ENCODE data around the gene KIAA1614. TPM values are rescaled to one million over a fixed set of nuclear protein-coding genes. Genes with fewer than 3 reads are reported as not detected.

KIAA1614 gene
- total RNA-seq, 1 experiment from 2014 or later, result 3.3 TPM

DNA sequence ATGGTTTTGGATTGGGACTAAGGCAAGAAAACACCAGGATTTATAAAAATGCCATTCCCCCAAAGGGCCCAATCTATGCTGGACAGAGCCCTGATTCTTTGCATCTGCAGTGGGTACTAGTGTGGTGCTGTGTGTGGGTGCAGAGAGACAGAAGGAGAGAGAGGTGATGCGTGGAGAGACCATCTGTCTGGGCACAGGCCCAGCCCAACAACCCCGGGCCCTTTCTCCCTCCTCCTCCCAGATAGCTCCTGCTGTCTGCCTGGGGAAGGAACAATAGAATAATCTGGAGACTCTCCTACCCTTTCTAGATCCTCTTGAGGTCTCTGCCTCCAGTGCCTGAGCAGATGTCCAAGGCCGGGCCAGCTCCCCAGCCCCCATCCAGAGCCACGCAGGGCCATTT, 15.1 kb downstream of the KIAA1614 start:
- ATAC-seq (no peak), DNase-seq (ENCODE audit: low spot score) (no peak)
- H3K27ac Mint-ChIP-seq, result no peak overlapping the region
- H3K27me3 Mint-ChIP-seq (ENCODE audit: low read depth), result no peaks in the 10 kb centered on the region
- no peak overlapping the region for H3K4me3 Mint-ChIP-seq
- no peaks in the 10 kb centered on the region for H3K36me3 Mint-ChIP-seq
- H3K4me1 Mint-ChIP-seq, result peaks cover 56% of the 10 kb centered on the region
- CTCF ChIA-PET, result interaction anchor here (2.9 to 3.0 kb wide), 2 partner anchors 10 to 46 kb away, joined by 11 to 22 read pairs; no protein-coding TSS in a partner anchor
- no peaks in the 10 kb centered on the region for H3K9me3 Mint-ChIP-seq
- POLR2A ChIA-PET, result no interaction called here
- TF ChIP-seq, protein P1, sequence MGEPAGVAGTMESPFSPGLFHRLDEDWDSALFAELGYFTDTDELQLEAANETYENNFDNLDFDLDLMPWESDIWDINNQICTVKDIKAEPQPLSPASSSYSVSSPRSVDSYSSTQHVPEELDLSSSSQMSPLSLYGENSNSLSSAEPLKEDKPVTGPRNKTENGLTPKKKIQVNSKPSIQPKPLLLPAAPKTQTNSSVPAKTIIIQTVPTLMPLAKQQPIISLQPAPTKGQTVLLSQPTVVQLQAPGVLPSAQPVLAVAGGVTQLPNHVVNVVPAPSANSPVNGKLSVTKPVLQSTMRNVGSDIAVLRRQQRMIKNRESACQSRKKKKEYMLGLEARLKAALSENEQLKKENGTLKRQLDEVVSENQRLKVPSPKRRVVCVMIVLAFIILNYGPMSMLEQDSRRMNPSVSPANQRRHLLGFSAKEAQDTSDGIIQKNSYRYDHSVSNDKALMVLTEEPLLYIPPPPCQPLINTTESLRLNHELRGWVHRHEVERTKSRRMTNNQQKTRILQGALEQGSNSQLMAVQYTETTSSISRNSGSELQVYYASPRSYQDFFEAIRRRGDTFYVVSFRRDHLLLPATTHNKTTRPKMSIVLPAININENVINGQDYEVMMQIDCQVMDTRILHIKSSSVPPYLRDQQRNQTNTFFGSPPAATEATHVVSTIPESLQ (CRISPR knock-in tag; IDR thresholded peaks at IDR 0.05), result no peak
- TF ChIP-seq, protein P2, sequence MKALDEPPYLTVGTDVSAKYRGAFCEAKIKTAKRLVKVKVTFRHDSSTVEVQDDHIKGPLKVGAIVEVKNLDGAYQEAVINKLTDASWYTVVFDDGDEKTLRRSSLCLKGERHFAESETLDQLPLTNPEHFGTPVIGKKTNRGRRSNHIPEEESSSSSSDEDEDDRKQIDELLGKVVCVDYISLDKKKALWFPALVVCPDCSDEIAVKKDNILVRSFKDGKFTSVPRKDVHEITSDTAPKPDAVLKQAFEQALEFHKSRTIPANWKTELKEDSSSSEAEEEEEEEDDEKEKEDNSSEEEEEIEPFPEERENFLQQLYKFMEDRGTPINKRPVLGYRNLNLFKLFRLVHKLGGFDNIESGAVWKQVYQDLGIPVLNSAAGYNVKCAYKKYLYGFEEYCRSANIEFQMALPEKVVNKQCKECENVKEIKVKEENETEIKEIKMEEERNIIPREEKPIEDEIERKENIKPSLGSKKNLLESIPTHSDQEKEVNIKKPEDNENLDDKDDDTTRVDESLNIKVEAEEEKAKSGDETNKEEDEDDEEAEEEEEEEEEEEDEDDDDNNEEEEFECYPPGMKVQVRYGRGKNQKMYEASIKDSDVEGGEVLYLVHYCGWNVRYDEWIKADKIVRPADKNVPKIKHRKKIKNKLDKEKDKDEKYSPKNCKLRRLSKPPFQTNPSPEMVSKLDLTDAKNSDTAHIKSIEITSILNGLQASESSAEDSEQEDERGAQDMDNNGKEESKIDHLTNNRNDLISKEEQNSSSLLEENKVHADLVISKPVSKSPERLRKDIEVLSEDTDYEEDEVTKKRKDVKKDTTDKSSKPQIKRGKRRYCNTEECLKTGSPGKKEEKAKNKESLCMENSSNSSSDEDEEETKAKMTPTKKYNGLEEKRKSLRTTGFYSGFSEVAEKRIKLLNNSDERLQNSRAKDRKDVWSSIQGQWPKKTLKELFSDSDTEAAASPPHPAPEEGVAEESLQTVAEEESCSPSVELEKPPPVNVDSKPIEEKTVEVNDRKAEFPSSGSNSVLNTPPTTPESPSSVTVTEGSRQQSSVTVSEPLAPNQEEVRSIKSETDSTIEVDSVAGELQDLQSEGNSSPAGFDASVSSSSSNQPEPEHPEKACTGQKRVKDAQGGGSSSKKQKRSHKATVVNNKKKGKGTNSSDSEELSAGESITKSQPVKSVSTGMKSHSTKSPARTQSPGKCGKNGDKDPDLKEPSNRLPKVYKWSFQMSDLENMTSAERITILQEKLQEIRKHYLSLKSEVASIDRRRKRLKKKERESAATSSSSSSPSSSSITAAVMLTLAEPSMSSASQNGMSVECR (CRISPR knock-in tag; IDR thresholded peaks at IDR 0.05; ENCODE audit: borderline replicate concordance), result no peak
- TF ChIP-seq RELA (CRISPR knock-in tag; IDR thresholded peaks at IDR 0.05; ENCODE audit: borderline replicate concordance) (no peak), RORB (CRISPR knock-in tag; IDR thresholded peaks at IDR 0.05) (no peak), ZNF317 (CRISPR knock-in tag; IDR thresholded peaks at IDR 0.05; ENCODE audit: borderline replicate concordance, low read depth) (no peak), SMAD4 (CRISPR knock-in tag; IDR thresholded peaks at IDR 0.05) (no peak), CBFB (CRISPR knock-in tag; IDR thresholded peaks at IDR 0.05; ENCODE audit: low read depth) (no peak), JAZF1 (CRISPR knock-in tag; IDR thresholded peaks at IDR 0.05) (no peak), ZNF423 (CRISPR knock-in tag; IDR thresholded peaks at IDR 0.05) (no peak), ZNF671 (CRISPR knock-in tag; IDR thresholded peaks at IDR 0.05) (no peak), EMX1 (CRISPR knock-in tag; IDR thresholded peaks at IDR 0.05) (no peak), GABPB1 (CRISPR knock-in tag; IDR thresholded peaks at IDR 0.05) (no peak)
- TF ChIP-seq, protein P3, sequence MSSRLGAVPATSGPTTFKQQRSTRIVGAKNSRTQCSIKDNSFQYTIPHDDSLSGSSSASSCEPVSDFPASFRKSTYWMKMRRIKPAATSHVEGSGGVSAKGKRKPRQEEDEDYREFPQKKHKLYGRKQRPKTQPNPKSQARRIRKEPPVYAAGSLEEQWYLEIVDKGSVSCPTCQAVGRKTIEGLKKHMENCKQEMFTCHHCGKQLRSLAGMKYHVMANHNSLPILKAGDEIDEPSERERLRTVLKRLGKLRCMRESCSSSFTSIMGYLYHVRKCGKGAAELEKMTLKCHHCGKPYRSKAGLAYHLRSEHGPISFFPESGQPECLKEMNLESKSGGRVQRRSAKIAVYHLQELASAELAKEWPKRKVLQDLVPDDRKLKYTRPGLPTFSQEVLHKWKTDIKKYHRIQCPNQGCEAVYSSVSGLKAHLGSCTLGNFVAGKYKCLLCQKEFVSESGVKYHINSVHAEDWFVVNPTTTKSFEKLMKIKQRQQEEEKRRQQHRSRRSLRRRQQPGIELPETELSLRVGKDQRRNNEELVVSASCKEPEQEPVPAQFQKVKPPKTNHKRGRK (CRISPR knock-in tag; IDR thresholded peaks at IDR 0.05; ENCODE audit: borderline replicate concordance), result no peak
- TF ChIP-seq, protein P4, sequence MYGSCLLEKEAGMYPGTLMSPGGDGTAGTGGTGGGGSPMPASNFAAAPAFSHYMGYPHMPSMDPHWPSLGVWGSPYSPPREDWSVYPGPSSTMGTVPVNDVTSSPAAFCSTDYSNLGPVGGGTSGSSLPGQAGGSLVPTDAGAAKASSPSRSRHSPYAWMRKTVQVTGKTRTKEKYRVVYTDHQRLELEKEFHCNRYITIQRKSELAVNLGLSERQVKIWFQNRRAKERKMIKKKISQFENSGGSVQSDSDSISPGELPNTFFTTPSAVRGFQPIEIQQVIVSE (CRISPR knock-in tag; IDR thresholded peaks at IDR 0.05; ENCODE audit: borderline replicate concordance), result no peak
- TF ChIP-seq, protein P5, sequence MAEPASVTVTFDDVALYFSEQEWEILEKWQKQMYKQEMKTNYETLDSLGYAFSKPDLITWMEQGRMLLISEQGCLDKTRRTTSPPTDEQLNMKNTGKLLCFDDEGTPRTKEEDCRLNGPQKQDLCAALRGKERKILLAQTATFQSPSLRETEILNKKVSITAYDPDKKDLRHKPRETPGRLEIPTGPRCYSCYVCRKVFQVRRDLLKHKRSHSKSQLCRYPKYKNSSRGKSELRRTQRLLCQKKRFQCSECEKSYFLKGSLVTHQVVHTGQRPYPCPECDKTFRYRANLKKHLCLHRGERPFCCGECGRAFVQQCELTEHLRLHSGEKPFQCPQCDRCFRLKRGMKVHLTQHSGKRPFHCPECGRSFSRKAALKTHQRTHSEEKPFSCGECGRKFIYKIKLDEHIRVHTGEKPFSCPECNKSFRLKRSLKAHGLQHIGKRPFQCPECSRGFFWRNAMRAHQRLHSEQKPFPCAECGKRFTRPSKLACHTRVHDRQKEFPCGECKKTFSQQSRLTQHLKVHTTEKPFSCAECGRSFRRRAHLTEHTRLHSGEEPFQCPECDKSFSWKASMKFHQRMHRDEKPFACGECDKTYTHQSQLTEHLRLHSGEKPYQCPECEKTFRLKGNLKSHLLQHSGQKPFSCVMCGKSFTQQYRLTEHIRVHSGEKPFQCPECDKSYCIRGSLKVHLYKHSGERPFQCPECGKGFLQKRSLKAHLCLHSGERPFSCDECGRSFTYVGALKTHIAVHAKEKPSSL (CRISPR knock-in tag; conservative IDR thresholded peaks at IDR 0.05), result no peak
- TF ChIP-seq, protein P6, sequence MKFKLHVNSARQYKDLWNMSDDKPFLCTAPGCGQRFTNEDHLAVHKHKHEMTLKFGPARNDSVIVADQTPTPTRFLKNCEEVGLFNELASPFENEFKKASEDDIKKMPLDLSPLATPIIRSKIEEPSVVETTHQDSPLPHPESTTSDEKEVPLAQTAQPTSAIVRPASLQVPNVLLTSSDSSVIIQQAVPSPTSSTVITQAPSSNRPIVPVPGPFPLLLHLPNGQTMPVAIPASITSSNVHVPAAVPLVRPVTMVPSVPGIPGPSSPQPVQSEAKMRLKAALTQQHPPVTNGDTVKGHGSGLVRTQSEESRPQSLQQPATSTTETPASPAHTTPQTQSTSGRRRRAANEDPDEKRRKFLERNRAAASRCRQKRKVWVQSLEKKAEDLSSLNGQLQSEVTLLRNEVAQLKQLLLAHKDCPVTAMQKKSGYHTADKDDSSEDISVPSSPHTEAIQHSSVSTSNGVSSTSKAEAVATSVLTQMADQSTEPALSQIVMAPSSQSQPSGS (CRISPR knock-in tag; IDR thresholded peaks at IDR 0.05; ENCODE audit: borderline replicate concordance, low read depth), result no peak
- TF ChIP-seq, protein P7, sequence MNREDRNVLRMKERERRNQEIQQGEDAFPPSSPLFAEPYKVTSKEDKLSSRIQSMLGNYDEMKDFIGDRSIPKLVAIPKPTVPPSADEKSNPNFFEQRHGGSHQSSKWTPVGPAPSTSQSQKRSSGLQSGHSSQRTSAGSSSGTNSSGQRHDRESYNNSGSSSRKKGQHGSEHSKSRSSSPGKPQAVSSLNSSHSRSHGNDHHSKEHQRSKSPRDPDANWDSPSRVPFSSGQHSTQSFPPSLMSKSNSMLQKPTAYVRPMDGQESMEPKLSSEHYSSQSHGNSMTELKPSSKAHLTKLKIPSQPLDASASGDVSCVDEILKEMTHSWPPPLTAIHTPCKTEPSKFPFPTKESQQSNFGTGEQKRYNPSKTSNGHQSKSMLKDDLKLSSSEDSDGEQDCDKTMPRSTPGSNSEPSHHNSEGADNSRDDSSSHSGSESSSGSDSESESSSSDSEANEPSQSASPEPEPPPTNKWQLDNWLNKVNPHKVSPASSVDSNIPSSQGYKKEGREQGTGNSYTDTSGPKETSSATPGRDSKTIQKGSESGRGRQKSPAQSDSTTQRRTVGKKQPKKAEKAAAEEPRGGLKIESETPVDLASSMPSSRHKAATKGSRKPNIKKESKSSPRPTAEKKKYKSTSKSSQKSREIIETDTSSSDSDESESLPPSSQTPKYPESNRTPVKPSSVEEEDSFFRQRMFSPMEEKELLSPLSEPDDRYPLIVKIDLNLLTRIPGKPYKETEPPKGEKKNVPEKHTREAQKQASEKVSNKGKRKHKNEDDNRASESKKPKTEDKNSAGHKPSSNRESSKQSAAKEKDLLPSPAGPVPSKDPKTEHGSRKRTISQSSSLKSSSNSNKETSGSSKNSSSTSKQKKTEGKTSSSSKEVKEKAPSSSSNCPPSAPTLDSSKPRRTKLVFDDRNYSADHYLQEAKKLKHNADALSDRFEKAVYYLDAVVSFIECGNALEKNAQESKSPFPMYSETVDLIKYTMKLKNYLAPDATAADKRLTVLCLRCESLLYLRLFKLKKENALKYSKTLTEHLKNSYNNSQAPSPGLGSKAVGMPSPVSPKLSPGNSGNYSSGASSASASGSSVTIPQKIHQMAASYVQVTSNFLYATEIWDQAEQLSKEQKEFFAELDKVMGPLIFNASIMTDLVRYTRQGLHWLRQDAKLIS (CRISPR knock-in tag; IDR thresholded peaks at IDR 0.05; ENCODE audit: borderline replicate concordance), result no peak
- TF ChIP-seq, protein P8, sequence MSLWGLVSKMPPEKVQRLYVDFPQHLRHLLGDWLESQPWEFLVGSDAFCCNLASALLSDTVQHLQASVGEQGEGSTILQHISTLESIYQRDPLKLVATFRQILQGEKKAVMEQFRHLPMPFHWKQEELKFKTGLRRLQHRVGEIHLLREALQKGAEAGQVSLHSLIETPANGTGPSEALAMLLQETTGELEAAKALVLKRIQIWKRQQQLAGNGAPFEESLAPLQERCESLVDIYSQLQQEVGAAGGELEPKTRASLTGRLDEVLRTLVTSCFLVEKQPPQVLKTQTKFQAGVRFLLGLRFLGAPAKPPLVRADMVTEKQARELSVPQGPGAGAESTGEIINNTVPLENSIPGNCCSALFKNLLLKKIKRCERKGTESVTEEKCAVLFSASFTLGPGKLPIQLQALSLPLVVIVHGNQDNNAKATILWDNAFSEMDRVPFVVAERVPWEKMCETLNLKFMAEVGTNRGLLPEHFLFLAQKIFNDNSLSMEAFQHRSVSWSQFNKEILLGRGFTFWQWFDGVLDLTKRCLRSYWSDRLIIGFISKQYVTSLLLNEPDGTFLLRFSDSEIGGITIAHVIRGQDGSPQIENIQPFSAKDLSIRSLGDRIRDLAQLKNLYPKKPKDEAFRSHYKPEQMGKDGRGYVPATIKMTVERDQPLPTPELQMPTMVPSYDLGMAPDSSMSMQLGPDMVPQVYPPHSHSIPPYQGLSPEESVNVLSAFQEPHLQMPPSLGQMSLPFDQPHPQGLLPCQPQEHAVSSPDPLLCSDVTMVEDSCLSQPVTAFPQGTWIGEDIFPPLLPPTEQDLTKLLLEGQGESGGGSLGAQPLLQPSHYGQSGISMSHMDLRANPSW (CRISPR knock-in tag; conservative IDR thresholded peaks at IDR 0.05; ENCODE audit: low read depth), result no peak
